PC-9 (cell line): Measurements from ENCODE around the gene PRPF40A.

Experiments
- EZH2 ChIP-seq: fragments of 200-600 bp; sonication (generic); IDR thresholded peaks from 2 replicates; pipeline ENCODE4 v1.8.0; 2017; ENCODE audit warnings: antibody characterized with exemption, low read depth
- TF ChIP-seq, protein P1 (sequence below): fragments of 200-600 bp; sonication (generic); conservative IDR thresholded peaks from 2 replicates; pipeline ENCODE4 v1.6.1; 2017; ENCODE audit warnings: mixed run types, antibody characterized with exemption, mild to moderate bottlenecking, moderate library complexity

GRCh38 chr2:152637251-152637650 lies 80.0 kb downstream of the PRPF40A start:
- TF ChIP-seq, protein P1, sequence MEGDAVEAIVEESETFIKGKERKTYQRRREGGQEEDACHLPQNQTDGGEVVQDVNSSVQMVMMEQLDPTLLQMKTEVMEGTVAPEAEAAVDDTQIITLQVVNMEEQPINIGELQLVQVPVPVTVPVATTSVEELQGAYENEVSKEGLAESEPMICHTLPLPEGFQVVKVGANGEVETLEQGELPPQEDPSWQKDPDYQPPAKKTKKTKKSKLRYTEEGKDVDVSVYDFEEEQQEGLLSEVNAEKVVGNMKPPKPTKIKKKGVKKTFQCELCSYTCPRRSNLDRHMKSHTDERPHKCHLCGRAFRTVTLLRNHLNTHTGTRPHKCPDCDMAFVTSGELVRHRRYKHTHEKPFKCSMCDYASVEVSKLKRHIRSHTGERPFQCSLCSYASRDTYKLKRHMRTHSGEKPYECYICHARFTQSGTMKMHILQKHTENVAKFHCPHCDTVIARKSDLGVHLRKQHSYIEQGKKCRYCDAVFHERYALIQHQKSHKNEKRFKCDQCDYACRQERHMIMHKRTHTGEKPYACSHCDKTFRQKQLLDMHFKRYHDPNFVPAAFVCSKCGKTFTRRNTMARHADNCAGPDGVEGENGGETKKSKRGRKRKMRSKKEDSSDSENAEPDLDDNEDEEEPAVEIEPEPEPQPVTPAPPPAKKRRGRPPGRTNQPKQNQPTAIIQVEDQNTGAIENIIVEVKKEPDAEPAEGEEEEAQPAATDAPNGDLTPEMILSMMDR: no peak
- no peak for TF ChIP-seq EZH2
